K562 (cell line): ENCODE measurements around the gene CLIC1. TPM values are rescaled to one million over a fixed set of nuclear protein-coding genes. Genes with fewer than 3 reads are reported as not detected.

Source experiments
- CHD1 ChIP-seq: fragments of 200-600 bp; sonication (generic); IDR thresholded peaks from one replicate; pipeline ENCODE4 v1.6.1; 2012; ENCODE audit warnings: mild to moderate bottlenecking, moderate library complexity, low read length, inconsistent platforms
- CSDE1 ChIP-seq, 2 experiments: fragments of 450-650 bp; IDR thresholded peaks; 2 replicates each; pipeline ENCODE4 v1.6.1; 2016; ENCODE audit warnings: mild to moderate bottlenecking in 1 of 2
- ELF4 ChIP-seq: fragments of 450-650 bp; formaldehyde crosslinking; IDR thresholded peaks from 2 replicates; pipeline ENCODE4 v1.4.0; 2022; ENCODE audit warnings: missing genetic modification characterization
- HIVEP1 ChIP-seq: fragments of 250-450 bp; sonication (Bioruptor Pico); IDR thresholded peaks from 2 replicates; pipeline ENCODE4 v1.4.0; 2020; ENCODE audit warnings: mild to moderate bottlenecking
- JUNB ChIP-seq: fragments of 450-650 bp; formaldehyde crosslinking; conservative IDR thresholded peaks from 2 replicates; pipeline ENCODE4 v1.4.0; 2020; ENCODE audit warnings: mild to moderate bottlenecking
- NELFE ChIP-seq: IDR thresholded peaks from 2 replicates; pipeline ENCODE4 v1.6.1; 2011; ENCODE audit warnings: mild to moderate bottlenecking; ENCODE audit not compliant: insufficient read depth, insufficient read length
- NR4A1 ChIP-seq, 2 experiments: fragments of 250-450 bp in 1 of 2; fragments of 450-650 bp in 1 of 2; sonication (Bioruptor Pico) in 1 of 2; IDR thresholded peaks; 2 replicates each; pipeline versions ENCODE4 v1.4.0 to v1.6.1; 2016 to 2020; ENCODE audit warnings: mild to moderate bottlenecking in 2 of 2, missing compliant biosample characterization in 1 of 2, missing genetic modification characterization in 1 of 2, moderate library complexity in 1 of 2
- POLR2AphosphoS2 ChIP-seq: IDR thresholded peaks from 2 replicates; pipeline ENCODE4 v1.6.1; 2012; ENCODE audit warnings: low read length, improper control_type of control experiment
- POU5F1 ChIP-seq: fragments of 150-350 bp; IDR thresholded peaks from 2 replicates; pipeline ENCODE4 v1.6.1; 2014; ENCODE audit warnings: borderline replicate concordance, low read length, low read depth, mild to moderate bottlenecking; ENCODE audit not compliant: partially characterized antibody
- RBBP5 ChIP-seq: fragments of 200-600 bp; sonication (generic); IDR thresholded peaks from 2 replicates; pipeline ENCODE4 v1.6.1; 2012; ENCODE audit warnings: borderline replicate concordance, mild to moderate bottlenecking, low read length, control low read depth, inconsistent platforms; ENCODE audit not compliant: insufficient read depth, poor library complexity, severe bottlenecking
- RBFOX2 ChIP-seq: fragments of 200-400 bp; formaldehyde crosslinking; IDR thresholded peaks from 2 replicates; pipeline ENCODE4 v1.6.1; 2017; ENCODE audit warnings: low read depth, mild to moderate bottlenecking, low read length, moderate library complexity
- RBM39 ChIP-seq: fragments of 200-400 bp; formaldehyde crosslinking; optimal IDR thresholded peaks from 2 replicates; pipeline ENCODE3; 2018; ENCODE audit warnings: low read depth, low read length
- ZNF780A ChIP-seq: fragments of 250-450 bp; sonication (Bioruptor Pico); IDR thresholded peaks from 2 replicates; pipeline ENCODE4 v1.5.0; 2021; ENCODE audit warnings: mild to moderate bottlenecking
- polyA plus RNA-seq, 8 experiments: library from polyadenylated mRNA; depleted of rRNA in 4 of 8; stranded (reverse) in 5 of 8; unstranded in 3 of 8; fragments of >200 nt; fragmentation: Nextera tagmentation in 2 of 8; fragmentation: Illumina TruSeq in 1 of 8; extraction: Ambion mirVana in 2 of 8; extraction: Trizol in 1 of 8; gene quantifications; 2 replicates each; pipeline versions ENCODE4 v1.2.1 to v1.2.3, GENCODE V29; 2011 to 2014; ENCODE audit warnings: inconsistent platforms in 1 of 8, missing spikeins in 1 of 8
- total RNA-seq, 7 experiments: library from RNA; depleted of rRNA in 6 of 7; stranded (reverse); fragments of >200 nt in 6 of 7; fragmentation: Illumina TruSeq in 2 of 7; extraction: Trizol in 2 of 7; gene quantifications; 2 replicates each; pipeline versions ENCODE4 v1.2.1 to v1.2.3, GENCODE V29; 2011 to 2021; ENCODE audit warnings: low replicate concordance in 1 of 7
- TF ChIP-seq, protein P1 (sequence below): fragments of 250-450 bp; sonication (Bioruptor Pico); IDR thresholded peaks from 2 replicates; pipeline ENCODE4 v1.5.0; 2021; ENCODE audit warnings: mild to moderate bottlenecking, moderate library complexity
- TF ChIP-seq, protein P2 (sequence below): fragments of 250-450 bp; sonication (Bioruptor Pico); IDR thresholded peaks from 2 replicates; pipeline ENCODE4 v1.8.0; 2021; ENCODE audit warnings: borderline replicate concordance, mild to moderate bottlenecking, moderate library complexity; ENCODE audit not compliant: poor library complexity, severe bottlenecking
- TF ChIP-seq, protein P3 (sequence below): fragments of 450-650 bp; IDR thresholded peaks from 2 replicates; pipeline ENCODE4 v1.6.1; 2018; ENCODE audit warnings: mild to moderate bottlenecking, low read depth; ENCODE audit not compliant: partially characterized antibody
- TF ChIP-seq, protein P4 (sequence below): fragments of 450-650 bp; IDR thresholded peaks from 2 replicates; pipeline ENCODE4 v1.7.0; 2016; ENCODE audit warnings: borderline replicate concordance
- TF ChIP-seq, protein P5 (sequence below): fragments of 450-650 bp; formaldehyde crosslinking; conservative IDR thresholded peaks from 2 replicates; pipeline ENCODE4 v1.4.0; 2022; ENCODE audit warnings: mild to moderate bottlenecking, missing genetic modification characterization

Gene CLIC1
- total and polyA plus RNA-seq, 9 of the 15 experiments (the other 6 are each of a cell fraction or from before 2014, with no cell fraction given) = 1,267 to 2,419 (median 1,808) TPM

DNA sequence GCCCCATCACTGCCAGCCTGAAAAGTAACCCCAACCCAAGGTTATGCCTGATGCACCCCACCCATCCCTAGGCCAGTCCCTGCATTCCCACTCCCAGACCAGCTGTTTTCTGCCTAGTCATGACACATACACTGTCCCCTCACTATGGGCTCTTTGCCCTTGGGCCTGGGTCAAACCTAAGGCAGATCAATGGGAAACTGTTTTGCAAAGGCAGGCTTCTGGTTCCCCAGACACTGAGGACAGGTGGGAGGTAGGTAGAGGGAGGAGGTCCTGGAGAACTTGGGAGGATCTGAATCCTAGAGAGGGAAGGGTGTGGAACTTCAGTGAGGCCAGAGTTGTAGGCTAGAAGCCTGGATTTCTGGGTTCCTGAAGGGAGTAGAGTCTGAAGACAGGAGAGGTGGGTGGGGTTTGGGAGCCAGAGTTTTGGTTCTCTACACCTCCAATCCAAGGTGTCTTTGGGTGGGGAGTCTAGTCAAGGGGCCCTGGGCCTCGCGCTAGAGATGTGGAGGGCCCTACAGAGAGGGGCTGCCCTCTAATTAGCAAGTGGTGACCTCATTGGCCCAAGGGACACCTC is 2.0 kb downstream of the CLIC1 start (continued):
- TF ChIP-seq, protein P1, sequence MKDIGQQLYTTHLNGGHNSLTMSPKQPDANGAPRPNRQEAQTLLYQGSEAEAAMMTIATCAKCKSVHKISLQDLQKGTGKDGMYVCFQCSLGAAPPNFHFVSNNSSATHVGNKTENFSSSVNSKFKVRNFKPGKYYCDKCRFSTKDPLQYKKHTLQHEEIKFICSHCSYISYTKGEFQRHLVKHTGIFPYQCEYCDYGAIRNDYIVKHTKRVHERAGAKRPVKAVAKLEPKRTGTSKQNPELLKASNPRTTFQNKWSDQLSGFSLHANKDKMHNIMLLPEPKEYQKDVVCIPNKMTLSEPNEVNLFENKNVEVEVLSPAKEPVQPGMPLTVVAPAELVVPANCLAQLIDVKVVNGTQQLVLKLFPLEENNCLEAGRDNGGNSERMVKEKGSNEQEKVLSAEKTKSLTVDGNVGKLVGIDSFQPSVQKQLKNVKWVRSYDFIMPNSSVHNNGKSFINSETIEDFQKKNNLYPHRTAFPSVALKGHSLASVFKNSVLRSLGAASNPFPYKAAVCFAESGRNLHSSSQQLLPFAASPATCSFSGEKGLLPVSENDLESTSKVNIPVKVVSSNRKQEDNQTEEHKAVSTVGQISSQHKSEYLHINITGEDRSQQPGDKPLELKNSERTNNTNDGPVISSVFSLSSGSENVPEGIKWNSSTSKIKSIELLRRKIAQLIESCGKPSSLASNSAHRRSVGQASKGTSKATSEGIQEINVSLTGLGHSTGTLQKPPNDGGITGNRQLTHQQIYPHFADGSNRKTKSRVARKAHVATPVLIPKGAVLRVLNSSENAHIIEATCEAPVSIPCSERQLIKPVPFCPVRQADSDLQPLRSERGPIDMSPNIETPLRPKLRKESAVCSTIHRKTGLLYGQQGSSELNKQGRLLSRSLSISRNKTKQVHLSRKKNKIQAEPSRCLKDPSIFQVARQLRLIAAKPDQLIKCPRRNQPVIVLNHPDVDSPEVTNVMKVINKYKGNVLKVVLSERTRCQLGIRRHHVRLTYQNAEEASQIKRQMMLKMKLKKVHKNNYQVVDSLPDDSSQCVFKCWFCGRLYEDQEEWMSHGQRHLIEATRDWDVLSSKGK (CRISPR knock-in tag) = 0 out of 2 replicates have a peak, but pooled peaks have one; percentile 12
- TF ChIP-seq ELF4 (CRISPR knock-in tag) (0 out of 2 replicates have a peak, but pooled peaks have one; percentile 48), RBBP5 (no peak), RBFOX2 (no peak), POLR2AphosphoS2 (peak; percentile 14; the same call in 1 of the 2 replicates), NELFE (no peak), RBM39 (peak; percentile 66), POU5F1 (peak; percentile 28), CHD1 (peak; percentile 20), NR4A1 (CRISPR knock-in tag; IDR thresholded peaks at IDR 0.05) (no peak), NR4A1 (tag; IDR thresholded peaks at IDR 0.05) (peak; percentile 37; the same call in 1 of the 2 replicates), CSDE1 (IDR thresholded peaks at IDR 0.05) (peak in 1 of 2 experiments; percentile 34; a peak in 1 of 4 replicates), HIVEP1 (peak; percentile 19; the same call in 1 of the 2 replicates), ZNF780A (CRISPR knock-in tag) (no peak), JUNB (CRISPR knock-in tag) (peak; percentile 79; the same call in 1 of the 2 replicates)
- TF ChIP-seq, protein P2, sequence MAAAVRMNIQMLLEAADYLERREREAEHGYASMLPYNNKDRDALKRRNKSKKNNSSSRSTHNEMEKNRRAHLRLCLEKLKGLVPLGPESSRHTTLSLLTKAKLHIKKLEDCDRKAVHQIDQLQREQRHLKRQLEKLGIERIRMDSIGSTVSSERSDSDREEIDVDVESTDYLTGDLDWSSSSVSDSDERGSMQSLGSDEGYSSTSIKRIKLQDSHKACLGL = no peak
- TF ChIP-seq, protein P3, sequence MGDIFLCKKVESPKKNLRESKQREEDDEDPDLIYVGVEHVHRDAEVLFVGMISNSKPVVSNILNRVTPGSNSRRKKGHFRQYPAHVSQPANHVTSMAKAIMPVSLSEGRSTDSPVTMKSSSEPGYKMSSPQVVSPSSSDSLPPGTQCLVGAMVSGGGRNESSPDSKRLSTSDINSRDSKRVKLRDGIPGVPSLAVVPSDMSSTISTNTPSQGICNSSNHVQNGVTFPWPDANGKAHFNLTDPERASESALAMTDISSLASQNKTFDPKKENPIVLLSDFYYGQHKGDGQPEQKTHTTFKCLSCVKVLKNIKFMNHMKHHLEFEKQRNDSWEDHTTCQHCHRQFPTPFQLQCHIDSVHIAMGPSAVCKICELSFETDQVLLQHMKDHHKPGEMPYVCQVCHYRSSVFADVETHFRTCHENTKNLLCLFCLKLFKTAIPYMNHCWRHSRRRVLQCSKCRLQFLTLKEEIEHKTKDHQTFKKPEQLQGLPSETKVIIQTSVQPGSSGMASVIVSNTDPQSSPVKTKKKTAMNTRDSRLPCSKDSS = peak; percentile 38
- TF ChIP-seq, protein P4, sequence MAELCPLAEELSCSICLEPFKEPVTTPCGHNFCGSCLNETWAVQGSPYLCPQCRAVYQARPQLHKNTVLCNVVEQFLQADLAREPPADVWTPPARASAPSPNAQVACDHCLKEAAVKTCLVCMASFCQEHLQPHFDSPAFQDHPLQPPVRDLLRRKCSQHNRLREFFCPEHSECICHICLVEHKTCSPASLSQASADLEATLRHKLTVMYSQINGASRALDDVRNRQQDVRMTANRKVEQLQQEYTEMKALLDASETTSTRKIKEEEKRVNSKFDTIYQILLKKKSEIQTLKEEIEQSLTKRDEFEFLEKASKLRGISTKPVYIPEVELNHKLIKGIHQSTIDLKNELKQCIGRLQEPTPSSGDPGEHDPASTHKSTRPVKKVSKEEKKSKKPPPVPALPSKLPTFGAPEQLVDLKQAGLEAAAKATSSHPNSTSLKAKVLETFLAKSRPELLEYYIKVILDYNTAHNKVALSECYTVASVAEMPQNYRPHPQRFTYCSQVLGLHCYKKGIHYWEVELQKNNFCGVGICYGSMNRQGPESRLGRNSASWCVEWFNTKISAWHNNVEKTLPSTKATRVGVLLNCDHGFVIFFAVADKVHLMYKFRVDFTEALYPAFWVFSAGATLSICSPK = peak; percentile 56; the same call in 1 of the 2 replicates
- TF ChIP-seq, protein P5, sequence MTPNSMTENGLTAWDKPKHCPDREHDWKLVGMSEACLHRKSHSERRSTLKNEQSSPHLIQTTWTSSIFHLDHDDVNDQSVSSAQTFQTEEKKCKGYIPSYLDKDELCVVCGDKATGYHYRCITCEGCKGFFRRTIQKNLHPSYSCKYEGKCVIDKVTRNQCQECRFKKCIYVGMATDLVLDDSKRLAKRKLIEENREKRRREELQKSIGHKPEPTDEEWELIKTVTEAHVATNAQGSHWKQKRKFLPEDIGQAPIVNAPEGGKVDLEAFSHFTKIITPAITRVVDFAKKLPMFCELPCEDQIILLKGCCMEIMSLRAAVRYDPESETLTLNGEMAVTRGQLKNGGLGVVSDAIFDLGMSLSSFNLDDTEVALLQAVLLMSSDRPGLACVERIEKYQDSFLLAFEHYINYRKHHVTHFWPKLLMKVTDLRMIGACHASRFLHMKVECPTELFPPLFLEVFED = 0 out of 2 replicates have a peak, but pooled peaks have one; percentile 54
